Measurements from ENCODE around the gene CCL4L2.
"Not testable (repeated sequence)": the region's sequence is repeated elsewhere in the genome, so short reads cannot be mapped to it uniquely, and the experiment has no call there.

CCL4L2 gene

DNA sequence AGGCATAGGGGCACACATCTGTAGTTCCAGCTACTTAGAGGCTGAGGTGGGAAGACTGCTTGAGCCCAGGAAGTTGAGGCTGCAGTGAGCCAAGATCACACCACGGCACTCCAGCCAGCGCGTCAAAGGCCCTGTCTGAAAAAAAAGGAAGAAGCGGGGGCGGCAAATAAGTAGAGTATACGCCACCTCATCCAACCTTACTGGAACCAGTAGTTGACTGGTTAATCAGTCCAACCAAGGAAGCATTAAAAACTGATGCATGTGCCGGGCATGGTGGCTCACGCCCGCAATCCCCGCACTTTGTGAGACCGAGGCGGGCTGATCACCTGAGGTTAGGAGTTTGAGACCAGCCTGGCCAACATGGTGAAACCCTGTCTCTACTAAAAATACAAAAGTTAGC, 12.1 kb downstream of the CCL4L2 start:
- FAIRE-seq; DNase-seq (ENCODE audit: insufficient read length): not testable (repeated sequence)

DNA sequence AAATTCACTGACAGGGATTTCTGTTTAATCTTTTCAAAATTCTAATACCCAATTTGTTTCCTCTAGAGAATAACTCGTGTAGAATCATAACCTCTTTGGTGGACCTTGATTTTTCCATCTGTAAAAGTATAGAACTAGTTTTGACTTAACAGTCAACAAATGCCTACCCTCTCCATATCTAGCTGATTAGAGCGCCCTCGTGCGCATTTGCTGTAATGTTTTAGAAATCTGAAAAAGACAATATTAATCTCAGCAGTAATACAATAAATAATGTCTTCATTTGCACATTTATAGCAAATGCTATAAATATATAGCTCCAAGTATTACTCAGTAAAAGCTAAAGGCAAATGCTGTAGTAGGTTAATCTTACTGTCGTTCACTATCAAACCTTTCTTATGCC, 18.8 kb downstream of the CCL4L2 start:
- not testable (repeated sequence) for DNase-seq (ENCODE audit: insufficient read length); FAIRE-seq

DNA sequence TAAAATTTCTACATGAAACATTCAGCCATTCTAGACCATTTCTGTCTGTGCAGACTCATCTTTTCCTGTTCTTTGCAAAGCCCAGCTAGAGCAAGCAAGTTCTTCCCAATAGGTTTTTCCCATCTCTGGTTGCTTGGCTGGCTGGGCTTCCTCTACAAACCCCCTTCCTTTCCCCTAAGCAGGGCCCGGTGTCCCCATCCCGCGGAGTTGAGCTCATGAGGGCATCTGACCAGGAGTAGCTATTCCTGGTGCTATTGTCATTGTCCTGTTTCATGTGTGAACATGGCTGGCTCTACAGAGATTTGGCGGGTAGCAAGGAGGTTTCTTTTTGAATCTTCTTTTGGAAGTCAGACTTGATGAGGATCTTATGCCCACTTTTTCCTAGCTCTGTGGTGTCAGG, 31.2 kb downstream of the CCL4L2 start:
- not testable (repeated sequence) for FAIRE-seq; DNase-seq (ENCODE audit: insufficient read length)
